Osteoblast (primary cell): Measurements from ENCODE around the gene FBP1. TPM values are rescaled to one million over a fixed set of nuclear protein-coding genes. Genes with fewer than 3 reads are reported as not detected.

ENCODE experiments used
- DNase-seq: peaks from one replicate; pipeline ENCODE4 v3.0.0; 2011; ENCODE audit warnings: low spot score, mixed read lengths; ENCODE audit not compliant: insufficient read length; ENCODE audit errors: missing footprints
- H2AFZ ChIP-seq: 2 replicates; pipeline ENCODE4 v1.6.0; 2011; ENCODE audit warnings: mild to moderate bottlenecking, low read length
- H3K27ac ChIP-seq: 2 replicates; pipeline ENCODE4 v1.5.1; 2011; ENCODE audit warnings: mild to moderate bottlenecking, low read depth, low read length, moderate library complexity
- H3K27me3 ChIP-seq: 2 replicates; pipeline ENCODE4 v1.6.0; 2012; ENCODE audit warnings: mild to moderate bottlenecking, control low read depth, inconsistent platforms, low read length, moderate library complexity; ENCODE audit not compliant: insufficient read depth
- H3K36me3 ChIP-seq: 2 replicates; pipeline ENCODE4 v1.5.1; 2011; ENCODE audit warnings: mild to moderate bottlenecking, low read length, control low read depth, moderate library complexity; ENCODE audit not compliant: insufficient read depth
- H3K4me1 ChIP-seq: 2 replicates; pipeline ENCODE4 v1.5.1; 2011; ENCODE audit warnings: mild to moderate bottlenecking, low read length, control low read depth, moderate library complexity; ENCODE audit not compliant: insufficient read depth
- H3K4me2 ChIP-seq: 2 replicates; pipeline ENCODE4 v1.6.0; 2011; ENCODE audit warnings: mild to moderate bottlenecking, low read length; ENCODE audit not compliant: insufficient read depth
- H3K4me3 ChIP-seq: fragments of 200-600 bp; sonication (generic); 3 replicates; pipeline ENCODE4 v1.5.1; 2012; ENCODE audit warnings: mild to moderate bottlenecking, low read length, inconsistent platforms; ENCODE audit not compliant: insufficient read depth
- H3K79me2 ChIP-seq: 2 replicates; pipeline ENCODE4 v1.6.0; 2012; ENCODE audit warnings: mild to moderate bottlenecking, low read length, control low read depth, inconsistent platforms; ENCODE audit not compliant: insufficient read depth
- H3K9me3 ChIP-seq: 2 replicates; pipeline ENCODE4 v1.5.1; 2011; ENCODE audit warnings: low read depth, low read length, control low read depth
- H4K20me1 ChIP-seq: 2 replicates; pipeline ENCODE4 v1.6.0; 2012; ENCODE audit warnings: mild to moderate bottlenecking, low read length, control low read depth; ENCODE audit not compliant: insufficient read depth
- total RNA-seq: library from RNA; depleted of rRNA; stranded (reverse); fragments of >200 nt; gene quantifications from 2 replicates; pipeline ENCODE4 v1.2.3, GENCODE V29; 2012
- TF ChIP-seq, protein P1 (sequence below): IDR thresholded peaks from 2 replicates; pipeline ENCODE4 v1.5.1; 2011; ENCODE audit warnings: mild to moderate bottlenecking, low read depth, low read length, moderate library complexity; ENCODE audit errors: extremely low read depth

FBP1 gene
- total RNA-seq: 0.72 TPM in 1 of 2 replicates, not detected in the other

DNA sequence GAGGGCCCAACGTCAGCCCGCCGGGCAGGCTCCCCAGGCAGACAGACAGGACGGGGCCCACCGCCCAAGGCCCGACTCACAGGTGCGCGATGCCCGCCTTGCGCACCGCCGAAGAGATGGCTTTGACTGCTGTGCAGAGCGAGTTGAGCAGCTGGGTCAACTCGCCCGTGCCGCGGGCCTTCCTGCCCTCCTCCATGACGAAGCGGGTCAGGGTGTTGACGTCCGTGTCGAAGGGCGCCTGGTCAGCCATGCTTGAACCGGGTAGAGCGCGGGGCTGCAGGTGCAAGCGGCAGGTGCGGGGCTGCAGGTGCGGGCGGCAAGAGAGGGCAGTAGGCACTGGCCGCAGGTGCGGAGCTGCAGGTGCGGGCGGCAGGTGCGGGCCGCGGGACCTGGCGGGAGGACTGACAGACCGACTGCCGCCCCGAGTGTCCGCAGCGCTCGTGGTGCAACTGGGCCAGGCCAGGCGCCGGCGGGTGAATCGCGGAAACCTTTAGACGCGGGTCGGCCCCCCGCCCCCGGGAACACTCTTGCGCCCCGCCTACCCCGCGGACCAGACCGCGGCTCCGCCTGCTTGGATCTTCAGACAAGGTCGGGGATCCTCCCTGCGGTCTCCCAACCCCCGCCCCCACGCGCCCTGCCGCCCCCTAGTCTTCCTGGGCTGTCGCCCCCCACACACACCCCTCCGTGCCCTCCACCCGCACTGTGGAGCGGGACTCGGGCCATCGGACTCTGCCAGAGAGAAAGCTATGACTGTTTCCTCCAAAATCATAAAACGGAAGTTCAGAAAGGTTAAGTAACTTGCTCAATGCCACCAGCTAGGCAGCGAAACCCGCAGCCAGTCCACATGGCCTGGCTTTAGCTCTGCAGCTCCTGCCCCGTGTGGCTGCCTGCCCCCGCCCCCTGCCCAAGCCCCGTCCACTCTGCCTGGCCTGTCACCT lies at the start of gene FBP1:
Gene FBP1, minus strand, starts transcription at position 458 of the 938 bp plus-strand sequence. Its CDS starts 208 bp downstream, at position 250.
- Histone ChIP-seq H3K27me3 (peaks cover 19% of the 10 kb centered on the region), H3K4me3 (peak within 1 kb of the TSS; percentile 74), H3K4me2 (peak within 1 kb of the TSS; percentile 81), H3K4me1 (peaks cover under 1% of the 10 kb centered on the region), H3K36me3 (no peaks in the 10 kb centered on the region), H3K79me2 (no peaks in the 10 kb centered on the region), H4K20me1 (no peaks in the 10 kb centered on the region), H2AFZ (peak within 1 kb of the TSS; percentile 80), H3K9me3 (no peaks in the 10 kb centered on the region), H3K27ac (no peak within 1 kb of the TSS)
- TF ChIP-seq, protein P1, sequence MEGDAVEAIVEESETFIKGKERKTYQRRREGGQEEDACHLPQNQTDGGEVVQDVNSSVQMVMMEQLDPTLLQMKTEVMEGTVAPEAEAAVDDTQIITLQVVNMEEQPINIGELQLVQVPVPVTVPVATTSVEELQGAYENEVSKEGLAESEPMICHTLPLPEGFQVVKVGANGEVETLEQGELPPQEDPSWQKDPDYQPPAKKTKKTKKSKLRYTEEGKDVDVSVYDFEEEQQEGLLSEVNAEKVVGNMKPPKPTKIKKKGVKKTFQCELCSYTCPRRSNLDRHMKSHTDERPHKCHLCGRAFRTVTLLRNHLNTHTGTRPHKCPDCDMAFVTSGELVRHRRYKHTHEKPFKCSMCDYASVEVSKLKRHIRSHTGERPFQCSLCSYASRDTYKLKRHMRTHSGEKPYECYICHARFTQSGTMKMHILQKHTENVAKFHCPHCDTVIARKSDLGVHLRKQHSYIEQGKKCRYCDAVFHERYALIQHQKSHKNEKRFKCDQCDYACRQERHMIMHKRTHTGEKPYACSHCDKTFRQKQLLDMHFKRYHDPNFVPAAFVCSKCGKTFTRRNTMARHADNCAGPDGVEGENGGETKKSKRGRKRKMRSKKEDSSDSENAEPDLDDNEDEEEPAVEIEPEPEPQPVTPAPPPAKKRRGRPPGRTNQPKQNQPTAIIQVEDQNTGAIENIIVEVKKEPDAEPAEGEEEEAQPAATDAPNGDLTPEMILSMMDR: no peak
- DNase-seq: peak; percentile 86

DNA sequence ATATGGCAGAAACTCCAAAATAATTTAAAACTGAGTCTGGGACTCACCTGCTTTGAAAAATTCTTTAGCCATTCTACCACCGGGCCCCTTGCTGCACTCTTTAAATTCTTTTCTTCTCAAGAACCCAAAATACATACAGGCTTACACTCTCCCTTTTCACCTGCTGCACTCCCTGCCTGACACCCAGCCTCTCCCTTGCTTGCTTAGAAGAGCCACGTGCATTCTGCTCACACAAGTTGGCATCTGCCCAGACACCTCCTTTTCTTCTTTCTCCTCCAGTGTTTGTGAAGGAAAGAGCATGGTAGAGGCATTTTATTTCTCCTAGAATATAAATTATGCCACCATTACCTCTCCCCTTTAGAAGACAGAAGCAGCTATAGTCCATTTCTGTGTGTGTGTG lies 48.1 kb upstream of the FBP1 start:
- H3K9me3 ChIP-seq: no peaks in the 10 kb centered on the region
- TF ChIP-seq, protein P1: no peak
- H3K4me3 ChIP-seq: no peak overlapping the region
- H3K4me2 ChIP-seq: no peak overlapping the region
- no peaks in the 10 kb centered on the region for H3K36me3 ChIP-seq
- no peak for DNase-seq
- no peaks in the 10 kb centered on the region for H3K79me2 ChIP-seq
- no peaks in the 10 kb centered on the region for H4K20me1 ChIP-seq
- no peak overlapping the region for H3K27ac ChIP-seq
- H3K4me1 ChIP-seq: no peaks in the 10 kb centered on the region
- no peak overlapping the region for H2AFZ ChIP-seq
- no peaks in the 10 kb centered on the region for H3K27me3 ChIP-seq

DNA sequence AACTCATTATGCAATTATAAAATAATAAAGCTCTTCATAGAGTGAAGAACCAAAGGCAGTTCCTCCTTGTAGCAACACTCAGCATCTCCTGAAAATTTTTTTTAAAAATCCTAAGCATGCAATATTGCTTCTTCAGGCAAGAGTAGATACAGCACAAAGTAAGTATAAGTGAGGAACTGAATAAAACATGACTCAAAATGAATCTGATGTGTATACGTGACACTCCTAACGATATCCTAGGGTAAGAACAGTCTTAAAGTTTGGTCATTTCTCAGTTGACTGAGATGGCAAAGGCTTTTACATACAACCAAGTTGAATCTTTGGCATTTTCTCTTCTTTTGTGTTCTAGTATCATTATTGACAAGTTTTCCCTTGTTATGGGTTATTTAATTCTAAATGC lies 46.0 kb upstream of the FBP1 start:
- TF ChIP-seq, protein P1: no peak
- DNase-seq: no peak
- Histone ChIP-seq H3K36me3 (no peaks in the 10 kb centered on the region), H3K4me3 (no peak overlapping the region), H4K20me1 (no peaks in the 10 kb centered on the region), H3K27me3 (no peaks in the 10 kb centered on the region), H3K9me3 (no peaks in the 10 kb centered on the region), H3K27ac (no peak overlapping the region), H3K4me2 (no peak overlapping the region), H2AFZ (no peak overlapping the region), H3K4me1 (peaks cover 6% of the 10 kb centered on the region), H3K79me2 (no peaks in the 10 kb centered on the region)

DNA sequence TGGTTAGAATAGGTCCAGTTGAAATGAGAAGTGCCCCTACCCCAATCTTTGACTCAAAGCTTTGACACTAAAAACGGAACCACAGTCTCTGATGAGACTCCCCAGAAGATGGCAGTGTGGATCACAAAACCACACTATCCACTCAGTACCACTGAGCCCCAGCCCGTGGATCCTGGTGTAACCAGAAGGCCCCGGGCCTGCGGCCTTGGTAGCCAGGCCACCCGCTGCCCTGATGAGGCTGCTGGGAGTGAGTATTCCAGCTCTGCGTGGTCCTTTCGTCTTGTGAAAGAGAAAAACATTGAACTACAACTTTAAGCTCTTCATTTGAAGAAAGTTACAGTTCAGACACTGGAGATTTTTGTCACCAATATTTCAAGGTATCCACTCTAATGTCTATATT lies 42.2 kb upstream of the FBP1 start:
- DNase-seq: peak; percentile 92
- Histone ChIP-seq H3K27ac (peak overlapping the region; percentile 77), H3K36me3 (no peaks in the 10 kb centered on the region), H3K27me3 (no peaks in the 10 kb centered on the region), H2AFZ (peak overlapping the region; percentile 90), H3K9me3 (no peaks in the 10 kb centered on the region), H4K20me1 (no peaks in the 10 kb centered on the region), H3K4me1 (peaks cover 6% of the 10 kb centered on the region), H3K4me2 (peak overlapping the region; percentile 16), H3K4me3 (no peak overlapping the region), H3K79me2 (no peaks in the 10 kb centered on the region)
- TF ChIP-seq, protein P1: peak; percentile 76
